Measurements from ENCODE around the gene TBL1XR1.

- TF ChIP-seq POLR2A (IDR thresholded peaks at IDR 0.05; ENCODE audit: low read depth, low read length): no peak
- TF ChIP-seq CTCF (conservative IDR thresholded peaks at IDR 0.05; ENCODE audit: low read depth, low read length): no peak
- TF ChIP-seq FOS (IDR thresholded peaks at IDR 0.05; ENCODE audit: low read depth, low read length): no peak
- TF ChIP-seq USF2 (IDR thresholded peaks at IDR 0.05; ENCODE audit: low read depth, low read length): no peak
- no peak for TF ChIP-seq RAD21 (IDR thresholded peaks at IDR 0.05; ENCODE audit: low read length)
- no peak for TF ChIP-seq MAFK (IDR thresholded peaks at IDR 0.05; ENCODE audit: low read depth, low read length)
- no peak for TF ChIP-seq RFX5 (IDR thresholded peaks at IDR 0.05; ENCODE audit: low read depth, low read length)
- TF ChIP-seq CEBPB (IDR thresholded peaks at IDR 0.05; ENCODE audit: low read depth, low read length): no peak
- no peak for TF ChIP-seq MAZ (IDR thresholded peaks at IDR 0.05; ENCODE audit: borderline replicate concordance, low read depth, low read length)
- no peak for TF ChIP-seq SMC3 (IDR thresholded peaks at IDR 0.05; ENCODE audit: low read depth, low read length)
- TF ChIP-seq RCOR1 (IDR thresholded peaks at IDR 0.05; ENCODE audit: insufficient replicate concordance, low read length): no peak
- TF ChIP-seq MXI1 (IDR thresholded peaks at IDR 0.05; ENCODE audit: borderline replicate concordance, low read depth, low read length): no peak
Observed at GRCh38 chr3:177230641-177231040, 33.4 kb upstream of the TBL1XR1 start.

All from IMR-90 (cell line).